Keratinocyte (primary cell): Measurements from ENCODE around the gene TCFL5. TPM values are rescaled to one million over a fixed set of nuclear protein-coding genes. Genes with fewer than 3 reads are reported as not detected.
A peak's percentile ranks its signal among the peaks of the same experiment; 100 is the strongest.

ENCODE experiments used
- DNase-seq: peaks from one replicate; pipeline ENCODE4 v3.0.0-alpha.2; 2011; ENCODE audit warnings: low read depth, missing footprints, low spot score
- FAIRE-seq: peaks from 2 replicates; lab custom pipeline; 2011; peaks lifted over from hg19 to GRCh38; lab: Jason Lieb, UNC
- H2AFZ ChIP-seq: 2 replicates; pipeline ENCODE4 v1.6.0; 2012; ENCODE audit warnings: low read length, control low read depth, inconsistent platforms; ENCODE audit not compliant: control insufficient read depth
- H3K27ac ChIP-seq: 2 replicates; pipeline ENCODE4 v1.5.1; 2011; ENCODE audit warnings: low read length; ENCODE audit not compliant: control insufficient read depth, insufficient read depth
- H3K27me3 ChIP-seq: 3 replicates; pipeline ENCODE4 v1.6.0; 2011; ENCODE audit warnings: low read length; ENCODE audit not compliant: control insufficient read depth, insufficient read depth; ENCODE audit errors: extremely low read depth
- H3K36me3 ChIP-seq, 2 experiments: 2 replicates in 1 of 2; 3 replicates in 1 of 2; pipeline ENCODE4 v1.5.1; 2011; ENCODE audit warnings: low read length in 2 of 2, mild to moderate bottlenecking in 1 of 2; ENCODE audit not compliant: control insufficient read depth in 2 of 2, insufficient read depth in 2 of 2; ENCODE audit errors: extremely low read depth in 1 of 2
- H3K4me1 ChIP-seq: 3 replicates; pipeline ENCODE4 v1.5.1; 2011; ENCODE audit warnings: low read length; ENCODE audit not compliant: control insufficient read depth, insufficient read depth; ENCODE audit errors: extremely low read depth
- H3K4me2 ChIP-seq: 3 replicates; pipeline ENCODE4 v1.6.0; 2011; ENCODE audit warnings: low read depth, low read length; ENCODE audit not compliant: control insufficient read depth, insufficient read depth; ENCODE audit errors: extremely low read depth
- H3K4me3 ChIP-seq, 3 experiments: fragments of 200-600 bp in 1 of 3; sonication (generic) in 1 of 3; 2 replicates in 2 of 3; 3 replicates in 1 of 3; pipeline ENCODE4 v1.5.1; 2011 to 2016; ENCODE audit warnings: low read length in 3 of 3, mild to moderate bottlenecking in 3 of 3, control low read depth in 2 of 3, inconsistent platforms in 1 of 3, low read depth in 1 of 3, mixed read lengths in 1 of 3, mixed run types in 1 of 3, moderate library complexity in 1 of 3; ENCODE audit not compliant: control insufficient read depth in 2 of 3, insufficient read depth in 2 of 3; ENCODE audit errors: extremely low read depth in 1 of 3
- H3K79me2 ChIP-seq: 2 replicates; pipeline ENCODE4 v1.6.0; 2012; ENCODE audit warnings: low read length; ENCODE audit not compliant: control insufficient read depth, insufficient read depth
- H3K9ac ChIP-seq: 3 replicates; pipeline ENCODE4 v1.6.0; 2011; ENCODE audit warnings: low read length; ENCODE audit not compliant: control insufficient read depth, insufficient read depth; ENCODE audit errors: extremely low read depth
- H3K9me1 ChIP-seq: 3 replicates; pipeline ENCODE4 v1.6.0; 2011; ENCODE audit warnings: low read length; ENCODE audit not compliant: control insufficient read depth, insufficient read depth; ENCODE audit errors: extremely low read depth
- H3K9me3 ChIP-seq: 2 replicates; pipeline ENCODE4 v1.5.1; 2012; ENCODE audit warnings: low read depth, low read length; ENCODE audit not compliant: control insufficient read depth
- H4K20me1 ChIP-seq: 3 replicates; pipeline ENCODE4 v1.6.0; 2011; ENCODE audit warnings: low read length; ENCODE audit not compliant: control insufficient read depth, insufficient read depth; ENCODE audit errors: extremely low read depth
- EZH2 ChIP-seq: IDR thresholded peaks from one replicate; pipeline ENCODE4 v1.6.1; 2012; ENCODE audit warnings: inconsistent platforms, mild to moderate bottlenecking, low read length, moderate library complexity
- dilution Hi-C: fragments of 300-500 bp; cut with MboI; formaldehyde crosslinking; loops from one replicate; pipeline ENCODE4 v1.7.0; 2020; ENCODE audit warnings: low sequenced_read_pairs; ENCODE audit not compliant: extremely low pct_ligation_motif_present
- polyA plus RNA-seq, 5 experiments: library from polyadenylated mRNA; depleted of rRNA in 3 of 5; stranded (reverse) in 3 of 5; stranded (forward) in 1 of 5; unstranded in 1 of 5; fragments of >200 nt; gene quantifications; 1 replicate in 1 of 5; 2 replicates in 3 of 5; 3 replicates in 1 of 5; pipeline versions ENCODE4 v1.2.1 to v1.2.3, GENCODE V29; 2011 to 2012; ENCODE audit warnings: missing spikeins in 2 of 5, low read depth in 1 of 5, low replicate concordance in 1 of 5
- TF ChIP-seq, protein P1 (sequence below), 3 experiments: IDR thresholded peaks in 1 of 3; conservative IDR thresholded peaks in 1 of 3; optimal IDR thresholded peaks in 1 of 3; 2 replicates in 2 of 3; 3 replicates in 1 of 3; pipeline versions ENCODE3 to v1.5.1; 2011; ENCODE audit warnings: low read length in 3 of 3, mild to moderate bottlenecking in 3 of 3, moderate library complexity in 2 of 3, control low read depth in 1 of 3, inconsistent platforms in 1 of 3; ENCODE audit not compliant: insufficient read depth in 2 of 3; ENCODE audit errors: extremely low read depth in 1 of 3

Gene TCFL5
- polyA plus RNA-seq, 1 donor (not counting 4 experiments of a cell fraction or from before 2014, with no cell fraction given), result 14.6 TPM

DNA sequence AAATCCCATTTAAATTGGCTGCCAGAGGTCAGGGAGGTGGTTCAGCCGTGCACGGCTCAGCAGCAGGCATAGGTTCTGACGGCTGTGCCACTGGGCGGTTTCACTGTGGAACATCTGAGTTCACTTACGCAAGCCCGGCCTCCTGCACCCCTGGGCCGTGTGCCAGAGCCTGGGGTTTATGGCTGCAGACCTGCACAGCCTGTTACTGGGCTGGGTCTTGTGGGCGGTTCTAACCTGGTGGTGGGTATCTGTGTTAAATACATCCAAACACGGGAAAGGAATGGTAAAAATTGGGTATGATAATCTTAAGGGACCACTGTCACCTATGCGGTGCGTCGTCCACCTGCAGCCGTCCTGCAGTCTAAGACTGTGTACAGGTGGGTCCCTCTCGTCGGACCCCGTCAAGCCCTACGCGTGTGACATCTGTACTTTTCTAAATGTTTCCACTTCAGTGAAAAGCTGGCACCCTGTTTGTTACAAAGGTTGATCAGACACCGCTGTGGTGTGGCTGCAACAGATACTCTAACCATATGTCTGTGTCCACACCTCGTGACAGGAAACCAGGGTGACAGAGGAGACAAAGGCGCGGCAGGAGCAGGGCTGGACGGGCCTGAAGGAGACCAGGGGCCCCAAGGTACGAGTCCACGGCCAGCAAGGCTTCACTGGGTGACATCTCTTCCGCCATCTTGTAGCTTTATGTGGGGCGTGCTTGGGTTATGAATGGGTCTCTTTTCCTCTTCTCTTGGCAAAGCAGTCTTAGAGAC is 23.3 kb downstream of the TCFL5 start:
- DNase-seq, result no peak

GRCh38 chr20:62837790-62838127 is 23.9 kb downstream of the TCFL5 start:
- Histone ChIP-seq H3K4me3 (no peak overlapping the region), H4K20me1 (no peaks in the 10 kb centered on the region), H3K4me2 (peak overlapping the region; percentile 22), H3K27me3 (no peaks in the 10 kb centered on the region), H3K9me1 (no peaks in the 10 kb centered on the region), H3K27ac (no peak overlapping the region), H3K4me1 (peaks cover 24% of the 10 kb centered on the region), H2AFZ (no peak overlapping the region), H3K36me3 (peaks cover 0 to 2% of the 10 kb centered on the region in 2 experiments), H3K9me3 (no peaks in the 10 kb centered on the region), H3K79me2 (no peaks in the 10 kb centered on the region), H3K9ac (no peak overlapping the region)
- FAIRE-seq (no peak), DNase-seq (no peak)
- TF ChIP-seq EZH2, result no peak
- TF ChIP-seq, protein P1, sequence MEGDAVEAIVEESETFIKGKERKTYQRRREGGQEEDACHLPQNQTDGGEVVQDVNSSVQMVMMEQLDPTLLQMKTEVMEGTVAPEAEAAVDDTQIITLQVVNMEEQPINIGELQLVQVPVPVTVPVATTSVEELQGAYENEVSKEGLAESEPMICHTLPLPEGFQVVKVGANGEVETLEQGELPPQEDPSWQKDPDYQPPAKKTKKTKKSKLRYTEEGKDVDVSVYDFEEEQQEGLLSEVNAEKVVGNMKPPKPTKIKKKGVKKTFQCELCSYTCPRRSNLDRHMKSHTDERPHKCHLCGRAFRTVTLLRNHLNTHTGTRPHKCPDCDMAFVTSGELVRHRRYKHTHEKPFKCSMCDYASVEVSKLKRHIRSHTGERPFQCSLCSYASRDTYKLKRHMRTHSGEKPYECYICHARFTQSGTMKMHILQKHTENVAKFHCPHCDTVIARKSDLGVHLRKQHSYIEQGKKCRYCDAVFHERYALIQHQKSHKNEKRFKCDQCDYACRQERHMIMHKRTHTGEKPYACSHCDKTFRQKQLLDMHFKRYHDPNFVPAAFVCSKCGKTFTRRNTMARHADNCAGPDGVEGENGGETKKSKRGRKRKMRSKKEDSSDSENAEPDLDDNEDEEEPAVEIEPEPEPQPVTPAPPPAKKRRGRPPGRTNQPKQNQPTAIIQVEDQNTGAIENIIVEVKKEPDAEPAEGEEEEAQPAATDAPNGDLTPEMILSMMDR (optimal IDR thresholded peaks at IDR 0.05 in 1 of 3, IDR thresholded peaks at IDR 0.05 in 1 of 3, conservative IDR thresholded peaks at IDR 0.05 in 1 of 3; ENCODE audit: extremely low read depth in 1 of 3, insufficient read depth in 2 of 3, low read length in 3 of 3), result no peak
- dilution Hi-C loops, result no loop called here

More for the DNA sequence above, 23.3 kb downstream of the TCFL5 start:
- no peak for FAIRE-seq
- peaks cover 20% of the 10 kb centered on the region for H3K4me1 ChIP-seq
- no peak overlapping the region for H3K27ac ChIP-seq
- no peaks in the 10 kb centered on the region for H4K20me1 ChIP-seq
- no peaks in the 10 kb centered on the region for H3K9me3 ChIP-seq
- H2AFZ ChIP-seq, result no peak overlapping the region
- peak overlapping the region; percentile 22 for H3K4me2 ChIP-seq
- no peaks in the 10 kb centered on the region for H3K79me2 ChIP-seq
- no peaks in the 10 kb centered on the region for H3K9me1 ChIP-seq
- H3K4me3 ChIP-seq, result no peak overlapping the region
- H3K27me3 ChIP-seq, result no peaks in the 10 kb centered on the region
- TF ChIP-seq, protein P1 (optimal IDR thresholded peaks at IDR 0.05 in 1 of 3, IDR thresholded peaks at IDR 0.05 in 1 of 3, conservative IDR thresholded peaks at IDR 0.05 in 1 of 3; ENCODE audit: extremely low read depth in 1 of 3, insufficient read depth in 2 of 3, low read length in 3 of 3), result no peak
- TF ChIP-seq EZH2, result no peak
- peaks cover 0 to 2% of the 10 kb centered on the region in 2 experiments for H3K36me3 ChIP-seq
- no peak overlapping the region for H3K9ac ChIP-seq
- dilution Hi-C loops, result no loop called here
